ENCODE data around the gene PDE4D.

DNA sequence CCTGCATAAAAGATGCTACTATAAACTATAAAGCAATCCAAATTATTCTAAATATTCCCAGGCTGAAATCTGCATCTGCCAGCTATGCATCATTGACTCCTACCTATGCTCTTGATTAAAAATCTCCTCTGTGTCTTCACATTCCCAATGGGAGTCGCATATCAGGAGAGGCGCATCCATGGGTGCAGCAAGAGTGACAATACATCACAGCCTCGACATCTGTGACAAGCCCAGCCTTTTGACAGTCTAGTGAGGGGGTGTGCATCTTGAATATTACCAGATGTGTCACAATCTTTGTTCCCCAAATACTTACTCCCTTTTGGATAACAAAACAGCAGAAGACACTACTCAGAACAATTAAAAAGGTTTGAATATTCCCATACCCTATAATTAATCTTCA, 171.8 kb downstream of the PDE4D start:
- TF ChIP-seq POLR2A (IDR thresholded peaks at IDR 0.05; ENCODE audit: low read depth, low read length) (no peak), EZH2 (IDR thresholded peaks at IDR 0.05; ENCODE audit: borderline replicate concordance, low read depth, low read length, severe bottlenecking) (no peak)
- TF ChIP-seq, protein P1, sequence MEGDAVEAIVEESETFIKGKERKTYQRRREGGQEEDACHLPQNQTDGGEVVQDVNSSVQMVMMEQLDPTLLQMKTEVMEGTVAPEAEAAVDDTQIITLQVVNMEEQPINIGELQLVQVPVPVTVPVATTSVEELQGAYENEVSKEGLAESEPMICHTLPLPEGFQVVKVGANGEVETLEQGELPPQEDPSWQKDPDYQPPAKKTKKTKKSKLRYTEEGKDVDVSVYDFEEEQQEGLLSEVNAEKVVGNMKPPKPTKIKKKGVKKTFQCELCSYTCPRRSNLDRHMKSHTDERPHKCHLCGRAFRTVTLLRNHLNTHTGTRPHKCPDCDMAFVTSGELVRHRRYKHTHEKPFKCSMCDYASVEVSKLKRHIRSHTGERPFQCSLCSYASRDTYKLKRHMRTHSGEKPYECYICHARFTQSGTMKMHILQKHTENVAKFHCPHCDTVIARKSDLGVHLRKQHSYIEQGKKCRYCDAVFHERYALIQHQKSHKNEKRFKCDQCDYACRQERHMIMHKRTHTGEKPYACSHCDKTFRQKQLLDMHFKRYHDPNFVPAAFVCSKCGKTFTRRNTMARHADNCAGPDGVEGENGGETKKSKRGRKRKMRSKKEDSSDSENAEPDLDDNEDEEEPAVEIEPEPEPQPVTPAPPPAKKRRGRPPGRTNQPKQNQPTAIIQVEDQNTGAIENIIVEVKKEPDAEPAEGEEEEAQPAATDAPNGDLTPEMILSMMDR (IDR thresholded peaks at IDR 0.05; ENCODE audit: extremely low read depth in 1 of 2, insufficient read depth in 1 of 2, low read depth in 1 of 2, low read length in 2 of 2), result no peak

Measured in endothelial cell of umbilical vein (primary cell).